DOHH2 (cell line): Measurements from ENCODE around the gene TNMD.

Source experiments
- H3F3A ChIP-seq: fragments of 200-600 bp; sonication (generic), shearing (Covaris generic); 2 replicates; pipeline ENCODE4 v1.6.0; 2016; ENCODE audit warnings: antibody characterized with exemption, mild to moderate bottlenecking; ENCODE audit not compliant: control insufficient read depth, insufficient read depth
- H3K27ac ChIP-seq: fragments of 200-600 bp; sonication (generic); 2 replicates; pipeline ENCODE4 v1.5.1; 2014; ENCODE audit warnings: low read depth, mild to moderate bottlenecking, low read length, moderate library complexity
- H3K27me3 ChIP-seq: fragments of 200-600 bp; sonication (generic); 2 replicates; pipeline ENCODE4 v1.6.1; 2014; ENCODE audit warnings: mild to moderate bottlenecking, low read length, mixed read lengths; ENCODE audit not compliant: control insufficient read depth
- H3K36me3 ChIP-seq: fragments of 200-600 bp; sonication (generic); 2 replicates; pipeline ENCODE4 v1.6.1; 2014; ENCODE audit warnings: mild to moderate bottlenecking, low read length, moderate library complexity, mixed read lengths; ENCODE audit not compliant: control insufficient read depth
- H3K4me1 ChIP-seq: fragments of 200-600 bp; sonication (generic); 2 replicates; pipeline ENCODE4 v1.6.1; 2014; ENCODE audit warnings: mild to moderate bottlenecking, low read length, mixed read lengths; ENCODE audit not compliant: control insufficient read depth
- H3K4me2 ChIP-seq: fragments of 200-600 bp; sonication (generic); 2 replicates; pipeline ENCODE4 v1.6.0; 2014; ENCODE audit warnings: mild to moderate bottlenecking, low read length, moderate library complexity
- H3K4me3 ChIP-seq: fragments of 200-600 bp; sonication (generic); 2 replicates; pipeline ENCODE4 v1.5.1; 2014; ENCODE audit warnings: mild to moderate bottlenecking, low read length, mixed read lengths
- H3K79me2 ChIP-seq: fragments of 200-600 bp; sonication (generic); 2 replicates; pipeline ENCODE4 v1.6.1; 2014; ENCODE audit warnings: mild to moderate bottlenecking, low read length, mixed read lengths; ENCODE audit not compliant: control insufficient read depth
- H3K9me2 ChIP-seq: fragments of 200-600 bp; sonication (generic); replicated peaks from 2 replicates; pipeline ENCODE4 v1.6.1; 2014; ENCODE audit warnings: mild to moderate bottlenecking, low read length, mixed read lengths; ENCODE audit not compliant: control insufficient read depth
- H3K9me3 ChIP-seq: fragments of 200-600 bp; sonication (generic); 2 replicates; pipeline ENCODE4 v1.6.1; 2014; ENCODE audit warnings: antibody characterized with exemption, low read length, mixed read lengths; ENCODE audit not compliant: control insufficient read depth, insufficient read depth
- H4K20me1 ChIP-seq: fragments of 200-600 bp; sonication (generic); 2 replicates; pipeline ENCODE4 v1.6.0; 2014; ENCODE audit warnings: low read depth, mild to moderate bottlenecking, antibody characterized with exemption, low read length, moderate library complexity; ENCODE audit not compliant: control insufficient read depth, insufficient read depth
- EZH2phosphoT487 ChIP-seq: fragments of 200-600 bp; sonication (generic); IDR thresholded peaks from 2 replicates; pipeline ENCODE4 v1.6.1; 2017; ENCODE audit warnings: borderline replicate concordance, mild to moderate bottlenecking, antibody characterized with exemption, low read length, moderate library complexity, mixed read lengths
- TF ChIP-seq, protein P1 (sequence below): fragments of 200-600 bp; sonication (generic); IDR thresholded peaks from one replicate; pipeline ENCODE4 v1.5.1; 2014; ENCODE audit warnings: antibody characterized with exemption, mild to moderate bottlenecking, low read depth, low read length; ENCODE audit not compliant: poor library complexity, severe bottlenecking

TNMD gene

DNA sequence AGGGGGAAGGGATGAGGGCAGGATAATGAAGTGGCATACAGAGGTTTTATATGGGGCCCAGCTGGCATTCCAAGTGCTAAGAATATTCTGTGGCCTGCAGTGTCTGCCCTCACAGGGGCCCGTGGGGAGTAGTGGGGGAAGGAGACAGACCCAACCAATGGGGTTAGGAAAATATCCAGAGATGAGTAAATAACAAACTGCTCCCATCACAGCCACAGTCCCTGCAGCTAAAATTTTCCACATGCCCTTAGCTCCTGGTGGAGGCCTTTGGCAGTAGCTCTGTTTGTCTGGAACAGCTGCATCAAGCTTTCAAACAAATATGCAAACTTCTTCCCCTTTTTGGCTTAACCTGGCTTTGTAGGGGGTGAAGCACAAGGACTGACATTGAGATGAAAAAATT, 62.4 kb downstream of the TNMD start:
- H3K9me3 ChIP-seq, result no peaks in the 10 kb centered on the region
- H3K4me1 ChIP-seq, result no peaks in the 10 kb centered on the region
- no peaks in the 10 kb centered on the region for H3K9me2 ChIP-seq
- no peak overlapping the region for H3K27ac ChIP-seq
- no peak overlapping the region for H3K4me3 ChIP-seq
- H3K36me3 ChIP-seq, result no peaks in the 10 kb centered on the region
- no peaks in the 10 kb centered on the region for H4K20me1 ChIP-seq
- TF ChIP-seq, protein P1, sequence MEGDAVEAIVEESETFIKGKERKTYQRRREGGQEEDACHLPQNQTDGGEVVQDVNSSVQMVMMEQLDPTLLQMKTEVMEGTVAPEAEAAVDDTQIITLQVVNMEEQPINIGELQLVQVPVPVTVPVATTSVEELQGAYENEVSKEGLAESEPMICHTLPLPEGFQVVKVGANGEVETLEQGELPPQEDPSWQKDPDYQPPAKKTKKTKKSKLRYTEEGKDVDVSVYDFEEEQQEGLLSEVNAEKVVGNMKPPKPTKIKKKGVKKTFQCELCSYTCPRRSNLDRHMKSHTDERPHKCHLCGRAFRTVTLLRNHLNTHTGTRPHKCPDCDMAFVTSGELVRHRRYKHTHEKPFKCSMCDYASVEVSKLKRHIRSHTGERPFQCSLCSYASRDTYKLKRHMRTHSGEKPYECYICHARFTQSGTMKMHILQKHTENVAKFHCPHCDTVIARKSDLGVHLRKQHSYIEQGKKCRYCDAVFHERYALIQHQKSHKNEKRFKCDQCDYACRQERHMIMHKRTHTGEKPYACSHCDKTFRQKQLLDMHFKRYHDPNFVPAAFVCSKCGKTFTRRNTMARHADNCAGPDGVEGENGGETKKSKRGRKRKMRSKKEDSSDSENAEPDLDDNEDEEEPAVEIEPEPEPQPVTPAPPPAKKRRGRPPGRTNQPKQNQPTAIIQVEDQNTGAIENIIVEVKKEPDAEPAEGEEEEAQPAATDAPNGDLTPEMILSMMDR, result no peak
- TF ChIP-seq EZH2phosphoT487, result no peak
- no peak overlapping the region for H3K4me2 ChIP-seq
- H3K79me2 ChIP-seq, result no peaks in the 10 kb centered on the region
- no peaks in the 10 kb centered on the region for H3F3A ChIP-seq
- H3K27me3 ChIP-seq, result no peaks in the 10 kb centered on the region

DNA sequence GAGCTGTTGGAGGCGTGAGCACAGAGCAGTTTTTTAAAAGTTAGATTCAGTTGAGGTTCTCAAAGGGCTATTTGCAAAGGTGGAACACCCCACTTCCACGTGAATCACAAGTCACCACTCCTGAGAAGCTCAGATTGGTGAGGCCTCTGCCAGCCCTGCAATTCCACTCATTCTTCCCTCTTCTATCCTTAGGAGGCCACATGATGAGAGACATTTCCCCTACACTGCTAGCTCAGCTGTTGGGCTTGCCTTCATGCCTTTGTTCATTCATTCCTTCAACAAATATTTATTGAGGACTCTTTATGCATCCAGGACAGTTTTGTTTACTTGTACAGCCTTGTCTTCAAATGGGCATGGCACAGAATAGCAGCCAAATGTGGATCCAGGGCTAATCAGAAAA, 63.0 kb downstream of the TNMD start:
- Histone ChIP-seq H3K4me2 (no peak overlapping the region), H3K9me3 (no peaks in the 10 kb centered on the region), H3K4me1 (no peaks in the 10 kb centered on the region), H3K79me2 (no peaks in the 10 kb centered on the region), H3K36me3 (no peaks in the 10 kb centered on the region), H3K9me2 (no peaks in the 10 kb centered on the region), H4K20me1 (no peaks in the 10 kb centered on the region), H3K4me3 (no peak overlapping the region), H3K27ac (no peak overlapping the region), H3K27me3 (no peaks in the 10 kb centered on the region), H3F3A (no peaks in the 10 kb centered on the region)
- TF ChIP-seq EZH2phosphoT487, result no peak
- TF ChIP-seq, protein P1, result no peak

DNA sequence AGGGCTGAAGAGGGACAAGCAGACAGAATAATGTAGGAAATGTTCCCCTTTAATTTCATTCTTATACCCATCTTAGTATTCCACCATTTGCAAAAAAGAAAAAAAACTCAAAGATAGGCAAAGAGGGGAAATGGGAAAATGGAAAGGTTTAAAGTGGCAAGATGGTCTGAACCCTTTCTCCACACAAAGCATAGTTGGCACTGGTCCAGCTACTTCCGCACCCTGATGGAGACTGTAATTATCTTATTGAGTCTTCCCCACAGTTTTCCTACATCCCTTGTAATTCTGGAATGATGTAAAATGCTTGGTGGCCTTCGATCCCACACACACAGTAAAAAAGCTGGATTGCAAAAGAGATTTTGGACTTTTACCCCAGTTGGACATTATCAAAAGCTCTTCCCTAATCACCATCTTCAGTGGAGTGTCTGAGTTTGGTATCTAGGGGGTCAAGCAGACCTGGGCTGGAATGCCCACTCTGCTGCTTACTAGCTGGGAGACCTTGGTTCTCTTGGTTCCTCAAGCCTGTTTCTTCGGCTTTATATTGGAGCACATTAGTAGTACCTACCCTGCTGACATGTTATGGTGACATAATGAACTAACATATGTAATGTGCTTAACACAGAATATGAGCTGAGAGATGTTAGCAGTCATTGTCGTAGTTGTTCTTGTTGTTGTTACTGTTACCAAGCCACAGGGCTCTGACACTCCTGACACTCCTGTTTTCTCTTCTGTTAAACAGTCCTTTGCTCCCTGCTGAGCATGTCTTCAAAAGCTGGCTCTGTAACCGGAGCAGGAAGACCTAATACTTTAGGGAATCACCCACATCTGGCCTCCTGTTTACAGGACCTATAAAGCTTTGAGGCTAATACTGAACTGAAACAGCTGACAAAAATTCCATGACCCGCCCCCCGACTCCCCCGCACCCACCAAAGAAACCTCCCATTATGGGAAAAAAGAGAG, 64.0 kb downstream of the TNMD start:
- no peaks in the 10 kb centered on the region for H3K9me2 ChIP-seq
- no peaks in the 10 kb centered on the region for H3K36me3 ChIP-seq
- no peak for TF ChIP-seq EZH2phosphoT487
- TF ChIP-seq, protein P1, result no peak
- no peaks in the 10 kb centered on the region for H3F3A ChIP-seq
- no peaks in the 10 kb centered on the region for H3K9me3 ChIP-seq
- no peaks in the 10 kb centered on the region for H3K4me1 ChIP-seq
- no peak overlapping the region for H3K4me2 ChIP-seq
- no peaks in the 10 kb centered on the region for H4K20me1 ChIP-seq
- H3K4me3 ChIP-seq, result no peak overlapping the region
- no peaks in the 10 kb centered on the region for H3K27me3 ChIP-seq
- no peaks in the 10 kb centered on the region for H3K79me2 ChIP-seq
- no peak overlapping the region for H3K27ac ChIP-seq
